ENCODE results near the gene CSAD. TPM values are rescaled to one million over a fixed set of nuclear protein-coding genes. Genes with fewer than 3 reads are reported as not detected.

Gene CSAD
- total and polyA plus RNA-seq, 2 donors (not counting 3 experiments of a cell fraction or from before 2014, with no cell fraction given): 21.1 to 24.4 TPM

GRCh38 chr12:53211476-53212381 is 31.0 kb upstream of the CSAD start:
- H3K4me2 ChIP-seq (ENCODE audit: insufficient read depth, low read length): no peak overlapping the region
- BruUV-seq (replicated peaks): no TSS peak
- no peak for FAIRE-seq
- peaks cover 26% of the 10 kb centered on the region for H3K4me1 ChIP-seq (ENCODE audit: control insufficient read depth, extremely low read depth, insufficient read depth, low read length)
- H3K27ac ChIP-seq (ENCODE audit: insufficient read depth, low read depth, low read length): no peak overlapping the region
- peaks cover 0 to 2% of the 10 kb centered on the region in 2 experiments for H3K36me3 ChIP-seq (ENCODE audit: control insufficient read depth in 2 of 2, extremely low read depth in 1 of 2, insufficient read depth in 2 of 2, low read length in 2 of 2)
- DNase-seq (ENCODE audit: low read depth, low spot score): no peak
- dilution Hi-C loops (cut with MboI; ENCODE audit: extremely low pct_ligation_motif_present, low sequenced_read_pairs): no loop called here
- H3K27me3 ChIP-seq (ENCODE audit: control insufficient read depth in 2 of 2, insufficient read depth in 2 of 2, low read length in 2 of 2): no peaks in the 10 kb centered on the region
- no peaks in the 10 kb centered on the region for H3K79me2 ChIP-seq (ENCODE audit: control insufficient read depth, insufficient read depth, low read length)
- ChIA-PET CTCF (interaction anchor here (0.9 to 7.3 kb wide), 9 partner anchors 14 to 133 kb away, joined by 3 to 366 read pairs (median 54); partner anchors contain the start of genes AAAS and ESPL1), POLR2A (no interaction called here)
- no peaks in the 10 kb centered on the region for H4K20me1 ChIP-seq (replicated peaks; ENCODE audit: control insufficient read depth, extremely low read depth, insufficient read depth, low read length)
- TF ChIP-seq CTCF (IDR thresholded peaks at IDR 0.05; ENCODE audit: extremely low read depth in 1 of 2, insufficient read depth in 1 of 2, low read depth in 1 of 2, low read length in 2 of 2): peak; percentile 17 to 36
- TF ChIP-seq POLR2AphosphoS5 (IDR thresholded peaks at IDR 0.05; ENCODE audit: insufficient read depth, low read depth, low read length): no peak
- intact Hi-C loops (cut with micrococcal nuclease): no loop called here
- H3K9me3 ChIP-seq (replicated peaks; ENCODE audit: control insufficient read depth, insufficient read depth, low read length): no peaks in the 10 kb centered on the region
- no peak overlapping the region for H3K4me3 ChIP-seq (replicated peaks in 1 of 3; ENCODE audit: insufficient read depth in 1 of 3, low read depth in 1 of 3, low read length in 3 of 3)
- no peak overlapping the region for H2AFZ ChIP-seq (ENCODE audit: low read depth, low read length)
- no peak overlapping the region for H3K9ac ChIP-seq (replicated peaks; ENCODE audit: extremely low read depth, insufficient read depth, low read length)
- no peaks in the 10 kb centered on the region for H3K9me1 ChIP-seq (replicated peaks; ENCODE audit: control insufficient read depth, extremely low read depth, insufficient read depth, low read length)

GRCh38 chr12:53210843-53211242 is 30.1 kb upstream of the CSAD start:
- no peak overlapping the region for H2AFZ ChIP-seq (ENCODE audit: low read depth, low read length)
- no peak overlapping the region for H3K4me2 ChIP-seq (ENCODE audit: insufficient read depth, low read length)
- no peaks in the 10 kb centered on the region for H3K9me1 ChIP-seq (replicated peaks; ENCODE audit: control insufficient read depth, extremely low read depth, insufficient read depth, low read length)
- H3K27ac ChIP-seq (ENCODE audit: insufficient read depth, low read depth, low read length): no peak overlapping the region
- H3K9ac ChIP-seq (replicated peaks; ENCODE audit: extremely low read depth, insufficient read depth, low read length): no peak overlapping the region
- DNase-seq (ENCODE audit: low read depth, low spot score) (no peak), FAIRE-seq (no peak)
- no peaks in the 10 kb centered on the region for H3K27me3 ChIP-seq (ENCODE audit: control insufficient read depth in 2 of 2, insufficient read depth in 2 of 2, low read length in 2 of 2)
- CTCF ChIA-PET: interaction anchor here (0.7 to 7.3 kb wide), 9 partner anchors 9 to 111 kb away, joined by 3 to 366 read pairs (median 5); partner anchors contain the start of genes AAAS, ESPL1 and PFDN5
- no peaks in the 10 kb centered on the region for H3K9me3 ChIP-seq (replicated peaks; ENCODE audit: control insufficient read depth, insufficient read depth, low read length)
- no peaks in the 10 kb centered on the region for H3K79me2 ChIP-seq (ENCODE audit: control insufficient read depth, insufficient read depth, low read length)
- POLR2A ChIA-PET: no interaction called here
- dilution Hi-C loops (cut with MboI; ENCODE audit: extremely low pct_ligation_motif_present, low sequenced_read_pairs): no loop called here
- peaks cover 20% of the 10 kb centered on the region for H3K4me1 ChIP-seq (ENCODE audit: control insufficient read depth, extremely low read depth, insufficient read depth, low read length)
- BruUV-seq (replicated peaks): no TSS peak
- H3K4me3 ChIP-seq (replicated peaks in 1 of 3; ENCODE audit: insufficient read depth in 1 of 3, low read depth in 1 of 3, low read length in 3 of 3): no peak overlapping the region
- no peaks in the 10 kb centered on the region for H4K20me1 ChIP-seq (replicated peaks; ENCODE audit: control insufficient read depth, extremely low read depth, insufficient read depth, low read length)
- H3K36me3 ChIP-seq (ENCODE audit: control insufficient read depth in 2 of 2, extremely low read depth in 1 of 2, insufficient read depth in 2 of 2, low read length in 2 of 2): peaks cover 0 to 2% of the 10 kb centered on the region in 2 experiments
- no peak for TF ChIP-seq POLR2AphosphoS5 (IDR thresholded peaks at IDR 0.05; ENCODE audit: insufficient read depth, low read depth, low read length)
- TF ChIP-seq CTCF (IDR thresholded peaks at IDR 0.05; ENCODE audit: extremely low read depth in 1 of 2, insufficient read depth in 1 of 2, low read depth in 1 of 2, low read length in 2 of 2): no peak
- TF ChIP-seq JUN (IDR thresholded peaks at IDR 0.05; ENCODE audit: borderline replicate concordance, insufficient read depth, insufficient read length, low read depth): no peak
- no peak for TF ChIP-seq EZH2 (IDR thresholded peaks at IDR 0.05; ENCODE audit: borderline replicate concordance, low read depth, low read length, severe bottlenecking)
- no peak for TF ChIP-seq POLR2A (IDR thresholded peaks at IDR 0.05; ENCODE audit: low read depth, low read length)
- no peak for TF ChIP-seq GATA2 (IDR thresholded peaks at IDR 0.05; ENCODE audit: insufficient read depth, insufficient read length, low read depth, low read length)
- intact Hi-C loops (cut with micrococcal nuclease): no loop called here

Data from endothelial cell of umbilical vein (primary cell).